HEK293T (cell line): ENCODE results near the gene KIF21A.

Experiments used
- FOXM1 ChIP-seq: fragments of 450-650 bp; IDR thresholded peaks from 2 replicates; pipeline ENCODE4 v1.6.1; 2017; ENCODE audit warnings: mild to moderate bottlenecking, borderline replicate concordance
- LEF1 ChIP-seq: fragments of 450-650 bp; IDR thresholded peaks from 2 replicates; pipeline ENCODE4 v1.6.1; 2017; ENCODE audit warnings: mild to moderate bottlenecking, borderline replicate concordance
- TARDBP ChIP-seq: fragments of 450-650 bp; IDR thresholded peaks from 2 replicates; pipeline ENCODE4 v1.6.1; 2016

DNA sequence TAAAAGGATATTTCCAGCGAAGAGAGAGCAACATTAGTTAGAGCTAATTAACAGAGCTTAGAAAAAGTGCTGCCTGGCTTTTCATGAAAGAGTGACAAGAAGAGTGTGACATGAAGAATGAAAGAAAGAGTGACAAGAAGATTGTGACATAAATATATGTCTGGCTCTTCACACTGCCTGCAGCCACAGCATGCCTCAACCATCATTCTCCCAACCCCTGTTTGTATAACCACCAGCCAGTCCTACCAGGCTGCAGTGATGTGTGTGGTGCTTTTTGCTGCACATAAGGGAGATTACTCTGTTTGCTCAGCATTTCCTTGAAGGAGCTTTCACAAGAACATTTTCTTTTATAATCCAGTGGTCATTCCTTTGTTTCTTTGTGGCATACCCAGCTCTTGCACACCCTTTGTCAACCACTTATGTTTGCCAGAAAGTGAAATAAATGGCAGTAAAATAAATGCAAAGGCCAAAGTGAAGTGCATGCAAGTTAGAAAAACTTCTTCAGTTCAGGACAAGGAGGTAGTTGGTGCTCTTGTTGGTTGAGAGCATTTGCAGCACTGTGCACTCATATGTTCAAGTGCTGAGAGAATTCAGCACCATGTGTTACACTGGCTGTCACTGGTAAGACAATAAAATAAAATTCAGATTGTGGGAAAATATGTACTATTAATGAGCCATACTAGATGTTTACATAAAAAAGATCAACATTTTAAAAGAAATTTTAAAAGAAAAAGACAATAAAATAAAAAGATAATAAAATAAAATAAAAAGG, 50.6 kb downstream of the KIF21A start:
- TF ChIP-seq LEF1: no peak
- TF ChIP-seq TARDBP: no peak
- TF ChIP-seq FOXM1: no peak
